ENCODE results near the gene ZNF783.

DNA sequence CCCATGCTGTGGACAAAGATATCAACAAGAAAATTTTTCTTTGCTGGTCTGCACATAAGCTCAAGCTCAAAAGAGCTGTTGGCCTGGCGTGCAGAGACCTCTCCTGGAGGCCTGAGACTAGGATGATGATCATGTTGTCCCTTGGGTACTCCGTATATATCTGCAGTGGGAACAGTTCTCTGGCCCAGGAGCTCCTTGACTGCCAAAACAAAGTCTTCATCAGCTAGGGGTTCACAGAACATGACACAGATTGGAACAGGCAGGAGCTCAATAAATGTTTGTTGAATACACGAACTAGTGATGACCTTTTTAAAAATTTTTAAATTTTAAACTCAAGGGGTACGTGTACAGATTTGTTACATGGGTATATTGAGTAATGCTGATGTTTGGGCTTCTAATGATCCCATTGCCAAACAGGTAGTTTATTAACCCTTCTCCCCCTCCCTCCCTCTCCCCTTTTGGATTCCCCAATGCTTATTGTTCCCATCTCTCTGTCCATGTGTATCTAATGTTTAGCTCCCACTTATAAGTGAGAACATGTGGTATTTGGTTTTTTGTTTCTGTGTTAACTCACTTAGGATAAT lies 49.1 kb downstream of the ZNF783 start:
- TF ChIP-seq L3MBTL2 (conservative IDR thresholded peaks at IDR 0.05), result no peak
- no peak for TF ChIP-seq BHLHE40 (IDR thresholded peaks at IDR 0.05; ENCODE audit: borderline replicate concordance)
- TF ChIP-seq SP1 (IDR thresholded peaks at IDR 0.05), result no peak
- TF ChIP-seq TARDBP (IDR thresholded peaks at IDR 0.05), result no peak
- TF ChIP-seq ELF4 (IDR thresholded peaks at IDR 0.05), result no peak
- no peak for TF ChIP-seq FOXA1 (IDR thresholded peaks at IDR 0.05)
- no peak for TF ChIP-seq FOXK2 (IDR thresholded peaks at IDR 0.05)
- TF ChIP-seq NFRKB (IDR thresholded peaks at IDR 0.05), result no peak
- TF ChIP-seq HDGF (IDR thresholded peaks at IDR 0.05; ENCODE audit: borderline replicate concordance), result no peak
- TF ChIP-seq FOXM1 (IDR thresholded peaks at IDR 0.05; ENCODE audit: borderline replicate concordance), result no peak
- no peak for TF ChIP-seq SUZ12 (IDR thresholded peaks at IDR 0.05)
- TF ChIP-seq LEF1 (IDR thresholded peaks at IDR 0.05; ENCODE audit: borderline replicate concordance), result no peak
- no peak for TF ChIP-seq CTBP1 (IDR thresholded peaks at IDR 0.05; ENCODE audit: borderline replicate concordance)

Measured in HEK293T (cell line).